Inflammatory macrophage treated with lipopolysaccharide for 1 hour (primary cell): ENCODE measurements around the gene MSI2.

Experiments used
- DNase-seq, 2 donors: peaks; one replicate each; pipeline ENCODE4 v3.0.0-alpha.2; 2020 to 2022

Gene MSI2

GRCh38 chr17:57466017-57466471 lies 209.7 kb downstream of the MSI2 start:
- peak; percentile 48 to 71 for DNase-seq

- no peak for DNase-seq
Observed at GRCh38 chr17:57466521-57466920, 210.2 kb downstream of the MSI2 start.

GRCh38 chr17:57467226-57467625 lies 210.9 kb downstream of the MSI2 start:
- no peak for DNase-seq

GRCh38 chr17:57467801-57468200 lies 211.5 kb downstream of the MSI2 start:
- no peak for DNase-seq

- DNase-seq, result no peak
Observed at GRCh38 chr17:57468932-57469775, 212.8 kb downstream of the MSI2 start.

- no peak for DNase-seq
Observed at GRCh38 chr17:57470906-57471305, 214.6 kb downstream of the MSI2 start.

GRCh38 chr17:57471868-57472368 lies 215.6 kb downstream of the MSI2 start:
- DNase-seq, result no peak

- no peak for DNase-seq
Observed at GRCh38 chr17:57475796-57476195, 219.5 kb downstream of the MSI2 start.

- DNase-seq, result no peak
Observed at GRCh38 chr17:57477522-57478362, 221.4 kb downstream of the MSI2 start.

GRCh38 chr17:57478478-57479250 lies 222.3 kb downstream of the MSI2 start:
- DNase-seq, result no peak

- DNase-seq, result no peak
Observed at GRCh38 chr17:57480438-57481196, 224.3 kb downstream of the MSI2 start.

GRCh38 chr17:57481910-57482391 lies 225.6 kb downstream of the MSI2 start:
- no peak for DNase-seq

- no peak for DNase-seq
Observed at GRCh38 chr17:57482657-57483056, 226.3 kb downstream of the MSI2 start.

GRCh38 chr17:57484081-57484666 lies 227.9 kb downstream of the MSI2 start:
- no peak for DNase-seq

- DNase-seq, result no peak
Observed at GRCh38 chr17:57484826-57485565, 228.7 kb downstream of the MSI2 start.

- DNase-seq, result no peak
Observed at GRCh38 chr17:57485566-57485865, 229.2 kb downstream of the MSI2 start.

- DNase-seq, result no peak
Observed at GRCh38 chr17:57485916-57486881, 229.9 kb downstream of the MSI2 start.

- DNase-seq, result peak; percentile 58 to 70
Observed at GRCh38 chr17:57486882-57487301, 230.6 kb downstream of the MSI2 start.

GRCh38 chr17:57487573-57487972 lies 231.2 kb downstream of the MSI2 start:
- no peak for DNase-seq

GRCh38 chr17:57488856-57489255 lies 232.5 kb downstream of the MSI2 start:
- DNase-seq, result no peak
